OCI-M2 (cell line): Measurements from ENCODE around the gene FIGNL2.

Experiments used
- DNase-seq: peaks from one replicate; lab custom pipeline; 2025; ENCODE audit not compliant: unreplicated experiment; lab: John Stamatoyannopoulos, UW

Gene FIGNL2

DNA sequence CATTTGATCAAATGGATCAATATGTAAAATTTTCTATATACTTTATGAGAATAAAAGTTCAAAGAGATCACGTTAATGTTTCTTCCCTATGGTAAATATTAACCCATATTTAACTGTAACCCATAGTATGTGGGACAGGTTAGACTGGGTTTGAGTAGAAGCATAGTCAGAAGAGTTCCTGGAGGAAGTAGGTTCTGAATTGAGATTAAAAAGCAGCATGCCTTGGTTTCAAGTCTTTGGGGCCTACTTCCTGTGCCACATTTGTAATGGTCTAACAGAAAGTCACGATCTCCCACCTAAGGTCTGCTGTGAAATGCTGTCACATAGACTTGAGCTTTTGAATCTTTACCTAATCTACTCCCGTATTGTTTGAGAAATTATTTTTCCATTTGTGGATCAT lies 63.8 kb downstream of the FIGNL2 start:
- DNase-seq, result no peak

- DNase-seq, result no peak
Measured at GRCh38 chr12:51779876-51780275, 68.6 kb downstream of the FIGNL2 start.

DNA sequence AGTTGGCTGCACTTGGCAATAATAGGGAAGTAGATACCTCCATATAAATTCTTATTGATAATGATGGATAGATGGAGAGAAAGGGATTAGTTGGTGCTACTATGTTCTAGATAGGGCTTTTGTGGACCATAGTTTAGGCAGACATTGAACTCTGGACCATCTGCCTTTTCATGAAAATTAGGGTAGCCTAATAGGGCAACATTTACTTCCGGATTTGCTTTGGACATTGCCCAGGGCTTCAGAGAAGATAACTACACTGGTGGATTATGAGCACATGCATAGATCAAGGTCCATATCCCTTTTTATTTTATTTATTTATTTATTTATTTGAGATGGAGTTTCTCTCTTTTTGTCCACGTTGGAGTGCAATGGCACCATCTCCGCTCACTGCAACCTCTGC lies 70.5 kb downstream of the FIGNL2 start:
- DNase-seq, result no peak

GRCh38 chr12:51777457-51777856 lies 71.1 kb downstream of the FIGNL2 start:
- DNase-seq, result no peak

- DNase-seq, result no peak
Measured at GRCh38 chr12:51774933-51775332, 73.6 kb downstream of the FIGNL2 start.

DNA sequence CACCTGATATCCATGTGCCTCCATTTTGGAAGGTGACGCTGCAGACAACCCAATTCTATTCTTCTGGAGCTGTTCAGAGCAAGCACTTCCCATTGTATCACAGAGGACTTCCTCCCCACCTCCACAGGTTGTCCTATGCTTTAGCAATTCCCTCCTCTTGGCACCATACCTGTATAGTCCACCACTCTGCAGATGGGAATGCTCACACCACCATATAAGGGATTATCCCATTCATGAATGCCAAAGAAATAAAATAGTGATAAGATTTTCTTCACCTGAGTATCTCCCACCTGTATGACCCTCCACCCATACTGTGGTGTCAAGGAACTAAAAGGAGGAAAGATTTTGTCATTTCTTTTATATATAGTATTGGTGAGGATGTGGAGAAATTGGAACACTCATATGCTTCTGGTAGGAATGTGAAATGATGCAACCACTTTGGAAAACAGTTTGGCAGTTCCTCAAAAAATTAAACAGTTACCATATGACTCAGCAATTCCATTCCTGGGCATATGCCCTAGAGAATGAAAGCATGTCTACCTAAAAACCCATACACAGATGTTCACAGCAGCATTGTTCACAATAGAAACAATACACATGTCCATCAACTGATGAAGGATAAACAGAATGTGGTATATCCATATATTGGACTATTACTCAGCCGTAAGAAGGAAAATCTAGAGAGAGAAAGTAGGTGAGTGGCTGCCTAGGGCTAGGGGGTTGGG lies 75.2 kb downstream of the FIGNL2 start:
- no peak for DNase-seq

- no peak for DNase-seq
Measured at GRCh38 chr12:51771008-51771407, 77.5 kb downstream of the FIGNL2 start.
